WERI-Rb-1 (cell line): ENCODE results near the gene WAC.

Experiments used
- DNase-seq: peaks from one replicate; pipeline ENCODE4 v3.0.0-alpha.2; 2020
- H3K27ac ChIP-seq: fragments of 250-450 bp; sonication (Bioruptor Pico); 2 replicates; pipeline ENCODE4 v1.5.1; 2020; ENCODE audit warnings: mild to moderate bottlenecking, moderate library complexity
- H3K27me3 ChIP-seq: fragments of 250-450 bp; sonication (Bioruptor Pico); 2 replicates; pipeline ENCODE4 v1.5.1; 2021; ENCODE audit warnings: mild to moderate bottlenecking, low read depth, moderate library complexity; ENCODE audit not compliant: insufficient read depth, severe bottlenecking
- H3K36me3 ChIP-seq: fragments of 250-450 bp; sonication (Bioruptor Pico); 2 replicates; pipeline ENCODE4 v1.5.1; 2020; ENCODE audit warnings: mild to moderate bottlenecking, moderate library complexity
- H3K4me3 ChIP-seq: 2 replicates; pipeline ENCODE4 v1.5.1; 2011; ENCODE audit warnings: low read depth, mild to moderate bottlenecking, control low read depth, low read length
- H3K9me3 ChIP-seq: fragments of 250-450 bp; sonication (Bioruptor Pico); 2 replicates; pipeline ENCODE4 v1.5.1; 2021; ENCODE audit warnings: mild to moderate bottlenecking, moderate library complexity; ENCODE audit not compliant: severe bottlenecking
- CTCF ChIP-seq: IDR thresholded peaks from 2 replicates; pipeline ENCODE4 v1.5.1; 2011; ENCODE audit warnings: low read depth, mild to moderate bottlenecking, control low read depth, inconsistent platforms, low read length

WAC gene

GRCh38 chr10:28668363-28669226 lies 135.7 kb downstream of the WAC start:
- no peaks in the 10 kb centered on the region for H3K36me3 ChIP-seq
- DNase-seq = peak; percentile 42
- H3K9me3 ChIP-seq = no peaks in the 10 kb centered on the region
- no peak overlapping the region for H3K27ac ChIP-seq
- no peak for TF ChIP-seq CTCF
- peak overlapping the region; percentile 48 for H3K4me3 ChIP-seq
- peaks cover 4% of the 10 kb centered on the region for H3K27me3 ChIP-seq

- no peak overlapping the region for H3K27ac ChIP-seq
- H3K9me3 ChIP-seq = no peaks in the 10 kb centered on the region
- TF ChIP-seq CTCF = no peak
- H3K27me3 ChIP-seq = peaks cover 4% of the 10 kb centered on the region
- H3K4me3 ChIP-seq = peak overlapping the region; percentile 48
- no peak for DNase-seq
- H3K36me3 ChIP-seq = no peaks in the 10 kb centered on the region
Observed at GRCh38 chr10:28669227-28670173, 136.6 kb downstream of the WAC start.
